MG63 (cell line): Measurements from ENCODE around the gene GABARAPL1. TPM values are rescaled to one million over a fixed set of nuclear protein-coding genes. Genes with fewer than 3 reads are reported as not detected.
"Not testable (repeated sequence)": the region's sequence is repeated elsewhere in the genome, so short reads cannot be mapped to it uniquely, and the experiment has no call there.

Experiments
- DNase-seq: peaks from one replicate; pipeline ENCODE4 v3.0.0-alpha.2; 2020
- H3K27me3 ChIP-seq: fragments of 250-450 bp; sonication (Bioruptor Pico); 2 replicates; pipeline ENCODE4 v1.5.1; 2020; ENCODE audit warnings: mild to moderate bottlenecking, moderate library complexity
- H3K36me3 ChIP-seq: fragments of 250-450 bp; sonication (Bioruptor Pico); 2 replicates; pipeline ENCODE4 v1.5.1; 2020; ENCODE audit warnings: mild to moderate bottlenecking, moderate library complexity
- H3K4me3 ChIP-seq: fragments of 250-450 bp; sonication (Bioruptor Pico); 2 replicates; pipeline ENCODE4 v1.5.1; 2020; ENCODE audit warnings: mild to moderate bottlenecking, moderate library complexity
- H3K9me3 ChIP-seq: fragments of 250-450 bp; sonication (Bioruptor Pico); 2 replicates; pipeline ENCODE4 v1.5.1; 2020; ENCODE audit warnings: mild to moderate bottlenecking, moderate library complexity
- total RNA-seq: library from RNA; depleted of rRNA; stranded (reverse); fragments of >200 nt; shearing (Covaris generic); gene quantifications from 2 replicates; pipeline ENCODE4 v1.2.3, GENCODE V29; 2014; ENCODE audit warnings: low replicate concordance

GABARAPL1 gene
- total RNA-seq, 1 experiment from 2014 or later, result 29.2 TPM

- not testable (repeated sequence) for H3K4me3 ChIP-seq, H3K27me3 ChIP-seq, DNase-seq, H3K36me3 ChIP-seq, H3K9me3 ChIP-seq
Measured at GRCh38 chr12:10215946-10216345, 3.3 kb downstream of the GABARAPL1 start.

GRCh38 chr12:10218021-10218420, 5.3 kb downstream of the GABARAPL1 start:
- no peak for DNase-seq
- Histone ChIP-seq H3K9me3 (no peaks in the 10 kb centered on the region), H3K4me3 (no peak overlapping the region), H3K27me3 (no peaks in the 10 kb centered on the region), H3K36me3 (peaks cover 11% of the 10 kb centered on the region)

GRCh38 chr12:10220398-10221077, 7.9 kb downstream of the GABARAPL1 start:
- Histone ChIP-seq H3K36me3 (peaks cover 11% of the 10 kb centered on the region), H3K9me3 (no peaks in the 10 kb centered on the region), H3K27me3 (no peaks in the 10 kb centered on the region), H3K4me3 (no peak overlapping the region)
- peak; percentile 37 for DNase-seq

GRCh38 chr12:10221846-10222245, 9.2 kb downstream of the GABARAPL1 start:
- no peak overlapping the region for H3K4me3 ChIP-seq
- no peak for DNase-seq
- H3K9me3 ChIP-seq, result no peaks in the 10 kb centered on the region
- peaks cover 11% of the 10 kb centered on the region for H3K36me3 ChIP-seq
- H3K27me3 ChIP-seq, result no peaks in the 10 kb centered on the region

- H3K27me3 ChIP-seq, result no peaks in the 10 kb centered on the region
- no peak overlapping the region for H3K4me3 ChIP-seq
- DNase-seq, result no peak
- peaks cover 11% of the 10 kb centered on the region for H3K36me3 ChIP-seq
- no peaks in the 10 kb centered on the region for H3K9me3 ChIP-seq
Measured at GRCh38 chr12:10223208-10223607, 10.5 kb downstream of the GABARAPL1 start.

- H3K9me3 ChIP-seq, H3K4me3 ChIP-seq, H3K27me3 ChIP-seq, DNase-seq: not testable (repeated sequence)
- peaks cover 11% of the 10 kb centered on the region for H3K36me3 ChIP-seq
Measured at GRCh38 chr12:10225426-10225825, 12.7 kb downstream of the GABARAPL1 start.

GRCh38 chr12:10226086-10226485, 13.4 kb downstream of the GABARAPL1 start:
- Histone ChIP-seq H3K27me3 (no peaks in the 10 kb centered on the region), H3K4me3 (no peak overlapping the region), H3K9me3 (no peaks in the 10 kb centered on the region), H3K36me3 (peaks cover 5% of the 10 kb centered on the region)
- DNase-seq, result no peak

- H3K36me3 ChIP-seq, result no peaks in the 10 kb centered on the region; the same call in 1 of the 2 replicates
- DNase-seq, result no peak
- H3K27me3 ChIP-seq, result no peaks in the 10 kb centered on the region
- H3K4me3 ChIP-seq, result no peak overlapping the region
- no peaks in the 10 kb centered on the region for H3K9me3 ChIP-seq
Measured at GRCh38 chr12:10226731-10227130, 14.1 kb downstream of the GABARAPL1 start.

- Histone ChIP-seq H3K4me3 (no peak overlapping the region), H3K9me3 (no peaks in the 10 kb centered on the region), H3K36me3 (no peaks in the 10 kb centered on the region), H3K27me3 (no peaks in the 10 kb centered on the region)
- DNase-seq, result no peak
Measured at GRCh38 chr12:10227648-10228047, 15.0 kb downstream of the GABARAPL1 start.

- DNase-seq, result no peak
- no peaks in the 10 kb centered on the region for H3K36me3 ChIP-seq
- no peaks in the 10 kb centered on the region for H3K27me3 ChIP-seq
- peaks cover 11% of the 10 kb centered on the region for H3K9me3 ChIP-seq
- H3K4me3 ChIP-seq, result no peak overlapping the region
Measured at GRCh38 chr12:10234562-10234961, 21.9 kb downstream of the GABARAPL1 start.

GRCh38 chr12:10235761-10236631, 23.3 kb downstream of the GABARAPL1 start:
- H3K36me3 ChIP-seq, result no peaks in the 10 kb centered on the region
- DNase-seq, result no peak
- H3K27me3 ChIP-seq, result no peaks in the 10 kb centered on the region
- H3K9me3 ChIP-seq, result peaks cover 11% of the 10 kb centered on the region
- H3K4me3 ChIP-seq, result no peak overlapping the region

- peaks cover 11% of the 10 kb centered on the region for H3K9me3 ChIP-seq
Measured at GRCh38 chr12:10236720-10237119, 24.0 kb downstream of the GABARAPL1 start.

GRCh38 chr12:10238526-10238925, 25.8 kb downstream of the GABARAPL1 start:
- Histone ChIP-seq H3K27me3 (no peaks in the 10 kb centered on the region), H3K4me3 (no peak overlapping the region), H3K36me3 (no peaks in the 10 kb centered on the region), H3K9me3 (peaks cover 9% of the 10 kb centered on the region)
- no peak for DNase-seq

More at GRCh38 chr12:10236720-10237119, 24.0 kb downstream of the GABARAPL1 start:
- H3K4me3 ChIP-seq, result no peak overlapping the region
- no peak for DNase-seq
- H3K36me3 ChIP-seq, result no peaks in the 10 kb centered on the region
- H3K27me3 ChIP-seq, result no peaks in the 10 kb centered on the region

GRCh38 chr12:10241290-10241689, 28.6 kb downstream of the GABARAPL1 start:
- no peak for DNase-seq
- H3K36me3 ChIP-seq, result no peaks in the 10 kb centered on the region

GRCh38 chr12:10241727-10242126, 29.1 kb downstream of the GABARAPL1 start:
- DNase-seq, result no peak
- no peaks in the 10 kb centered on the region for H3K9me3 ChIP-seq
- H3K27me3 ChIP-seq, result no peaks in the 10 kb centered on the region
- H3K4me3 ChIP-seq, result no peak overlapping the region
- H3K36me3 ChIP-seq, result no peaks in the 10 kb centered on the region

More at GRCh38 chr12:10241290-10241689, 28.6 kb downstream of the GABARAPL1 start:
- no peak overlapping the region for H3K4me3 ChIP-seq
- no peaks in the 10 kb centered on the region for H3K9me3 ChIP-seq
- H3K27me3 ChIP-seq, result no peaks in the 10 kb centered on the region

GRCh38 chr12:10242539-10242938, 29.9 kb downstream of the GABARAPL1 start:
- Histone ChIP-seq H3K27me3 (no peaks in the 10 kb centered on the region), H3K9me3 (no peaks in the 10 kb centered on the region), H3K36me3 (no peaks in the 10 kb centered on the region), H3K4me3 (no peak overlapping the region)
- DNase-seq, result no peak

- DNase-seq, result no peak
- no peaks in the 10 kb centered on the region for H3K27me3 ChIP-seq
- H3K4me3 ChIP-seq, result peak overlapping the region; percentile 34
- H3K9me3 ChIP-seq, result no peaks in the 10 kb centered on the region
- no peaks in the 10 kb centered on the region for H3K36me3 ChIP-seq
Measured at GRCh38 chr12:10243818-10244520, 31.3 kb downstream of the GABARAPL1 start.
